ENCODE measurements around the gene DHX40.
"Not testable (repeated sequence)": the region's sequence is repeated elsewhere in the genome, so short reads cannot be mapped to it uniquely, and the experiment has no call there.

Gene DHX40

GRCh38 chr17:59538195-59538909 lies 27.1 kb upstream of the DHX40 start:
- no peak for DNase-seq
- ChIA-PET CTCF (interaction anchor here (0.7 kb wide), 1 partner anchor 89 kb away, joined by 3 read pairs; no protein-coding TSS in a partner anchor), POLR2A (no interaction called here)
- Histone ChIP-seq H3K36me3 (ENCODE audit: control insufficient read depth in 4 of 4, insufficient read depth in 4 of 4, low read length in 3 of 4) (no peaks in the 10 kb centered on the region), H3K27me3 (replicated peaks in 2 of 5; ENCODE audit: control insufficient read depth in 4 of 5, insufficient read depth in 5 of 5, low read length in 4 of 5) (no peaks in the 10 kb centered on the region), H3K4me1 (ENCODE audit: control extremely low read depth in 1 of 4, control insufficient read depth in 4 of 4, insufficient read depth in 4 of 4, low read length in 3 of 4) (peaks cover 0 to 12% (median 0%) of the 10 kb centered on the region in 4 experiments), H3K9me3 (ENCODE audit: control extremely low read depth in 1 of 5, control insufficient read depth in 4 of 5, insufficient read depth in 2 of 5, low read depth in 1 of 5, low read length in 4 of 5) (no peaks in the 10 kb centered on the region), H3K4me3 (ENCODE audit: control insufficient read depth in 1 of 7, extremely low read depth in 1 of 7, insufficient read depth in 4 of 7, low read depth in 2 of 7, low read length in 6 of 7) (no peak overlapping the region), H3K27ac (ENCODE audit: insufficient read depth in 1 of 2, low read depth in 1 of 2, low read length in 2 of 2, poor library complexity in 1 of 2, severe bottlenecking in 2 of 2) (no peak overlapping the region)

- peak in 1 of 3 donors; percentile 6 for DNase-seq
- CTCF ChIA-PET: interaction anchor here (1.7 kb wide), 1 partner anchor 22 kb away, joined by 4 read pairs; no protein-coding TSS in a partner anchor
- Histone ChIP-seq H3K27ac (ENCODE audit: insufficient read depth in 1 of 2, low read depth in 1 of 2, low read length in 2 of 2, poor library complexity in 1 of 2, severe bottlenecking in 2 of 2) (no peak overlapping the region), H3K9me3 (ENCODE audit: control extremely low read depth in 1 of 5, control insufficient read depth in 4 of 5, insufficient read depth in 2 of 5, low read depth in 1 of 5, low read length in 4 of 5) (no peaks in the 10 kb centered on the region), H3K4me1 (ENCODE audit: control extremely low read depth in 1 of 4, control insufficient read depth in 4 of 4, insufficient read depth in 4 of 4, low read length in 3 of 4) (peaks cover 2 to 14% (median 3%) of the 10 kb centered on the region in 4 experiments), H3K4me3 (ENCODE audit: control insufficient read depth in 1 of 7, extremely low read depth in 1 of 7, insufficient read depth in 4 of 7, low read depth in 2 of 7, low read length in 6 of 7) (no peak overlapping the region), H3K27me3 (replicated peaks in 2 of 5; ENCODE audit: control insufficient read depth in 4 of 5, insufficient read depth in 5 of 5, low read length in 4 of 5) (no peaks in the 10 kb centered on the region), H3K36me3 (ENCODE audit: control insufficient read depth in 4 of 4, insufficient read depth in 4 of 4, low read length in 3 of 4) (no peaks in the 10 kb centered on the region)
- POLR2A ChIA-PET: no interaction called here
- 71% methylated on average over 4 of the region's 8 CpGs for WGBS (ENCODE audit: insufficient coverage)
Observed at GRCh38 chr17:59542960-59543635, 22.3 kb upstream of the DHX40 start.

DNA sequence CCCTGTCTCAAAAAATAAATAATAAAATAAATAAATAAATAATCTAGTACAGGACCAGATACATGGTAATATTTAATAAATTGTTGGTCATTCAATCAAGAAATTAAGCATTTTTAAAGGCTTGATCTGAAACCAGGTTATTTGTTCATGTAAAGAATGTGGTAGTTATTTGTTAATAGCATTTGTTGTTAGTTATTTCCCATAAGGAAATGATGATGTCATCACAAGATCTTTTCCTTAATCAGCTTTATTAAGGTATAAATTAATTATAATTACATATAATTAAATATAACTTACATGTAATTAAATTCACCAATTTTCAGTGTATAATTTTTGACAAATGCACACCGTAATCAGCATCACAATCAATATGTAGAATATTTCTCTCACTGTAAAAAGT lies 19.5 kb upstream of the DHX40 start:
- H3K4me1 ChIP-seq (ENCODE audit: control extremely low read depth in 1 of 4, control insufficient read depth in 4 of 4, insufficient read depth in 4 of 4, low read length in 3 of 4): peaks cover 2 to 14% (median 3%) of the 10 kb centered on the region in 4 experiments
- H3K36me3 ChIP-seq (ENCODE audit: control insufficient read depth in 4 of 4, insufficient read depth in 4 of 4, low read length in 3 of 4): no peaks in the 10 kb centered on the region
- no peak overlapping the region for H3K27ac ChIP-seq (ENCODE audit: insufficient read depth in 1 of 2, low read depth in 1 of 2, low read length in 2 of 2, poor library complexity in 1 of 2, severe bottlenecking in 2 of 2)
- no peak for DNase-seq
- no peaks in the 10 kb centered on the region for H3K27me3 ChIP-seq (replicated peaks in 2 of 5; ENCODE audit: control insufficient read depth in 4 of 5, insufficient read depth in 5 of 5, low read length in 4 of 5)
- POLR2A ChIA-PET: no interaction called here
- 100% methylated on average over 1 of the region's 1 CpG for WGBS (ENCODE audit: insufficient coverage)
- CTCF ChIA-PET: interaction anchor here (1.7 kb wide), 1 partner anchor 13 kb away, joined by 6 read pairs; no protein-coding TSS in a partner anchor
- no peak overlapping the region for H3K4me3 ChIP-seq (ENCODE audit: control insufficient read depth in 1 of 7, extremely low read depth in 1 of 7, insufficient read depth in 4 of 7, low read depth in 2 of 7, low read length in 6 of 7)
- no peaks in the 10 kb centered on the region for H3K9me3 ChIP-seq (ENCODE audit: control extremely low read depth in 1 of 5, control insufficient read depth in 4 of 5, insufficient read depth in 2 of 5, low read depth in 1 of 5, low read length in 4 of 5)

- H3K4me3 ChIP-seq (ENCODE audit: control insufficient read depth in 1 of 7, extremely low read depth in 1 of 7, insufficient read depth in 4 of 7, low read depth in 2 of 7, low read length in 6 of 7): no peak overlapping the region
- WGBS (ENCODE audit: insufficient coverage): 93% methylated on average over 4 of the region's 9 CpGs
- CTCF ChIA-PET: interaction anchor here (0.6 to 1.7 kb wide), 2 partner anchors 12 to 103 kb away, joined by 4 to 6 read pairs; no protein-coding TSS in a partner anchor
Observed at GRCh38 chr17:59547131-59547915, 18.1 kb upstream of the DHX40 start.

GRCh38 chr17:59548985-59549384 lies 16.4 kb upstream of the DHX40 start:
- POLR2A ChIA-PET; DNase-seq; H3K9me3 ChIP-seq (ENCODE audit: control extremely low read depth in 1 of 5, control insufficient read depth in 4 of 5, insufficient read depth in 2 of 5, low read depth in 1 of 5, low read length in 4 of 5); H3K4me3 ChIP-seq (ENCODE audit: control insufficient read depth in 1 of 7, extremely low read depth in 1 of 7, insufficient read depth in 4 of 7, low read depth in 2 of 7, low read length in 6 of 7); H3K27me3 ChIP-seq (replicated peaks in 2 of 5; ENCODE audit: control insufficient read depth in 4 of 5, insufficient read depth in 5 of 5, low read length in 4 of 5); H3K4me1 ChIP-seq (ENCODE audit: control extremely low read depth in 1 of 4, control insufficient read depth in 4 of 4, insufficient read depth in 4 of 4, low read length in 3 of 4); H3K27ac ChIP-seq (ENCODE audit: insufficient read depth in 1 of 2, low read depth in 1 of 2, low read length in 2 of 2, poor library complexity in 1 of 2, severe bottlenecking in 2 of 2); H3K36me3 ChIP-seq (ENCODE audit: control insufficient read depth in 4 of 4, insufficient read depth in 4 of 4, low read length in 3 of 4): not testable (repeated sequence)
- CTCF ChIA-PET: interaction anchor here (1.0 kb wide), 1 partner anchor 12 kb away, joined by 4 read pairs; no protein-coding TSS in a partner anchor
- 100% methylated on average over 1 of the region's 10 CpGs for WGBS (ENCODE audit: insufficient coverage)

More at GRCh38 chr17:59547131-59547915, 18.1 kb upstream of the DHX40 start:
- H3K27ac ChIP-seq (ENCODE audit: insufficient read depth in 1 of 2, low read depth in 1 of 2, low read length in 2 of 2, poor library complexity in 1 of 2, severe bottlenecking in 2 of 2): no peak overlapping the region
- no peak for DNase-seq
- no peaks in the 10 kb centered on the region for H3K27me3 ChIP-seq (replicated peaks in 2 of 5; ENCODE audit: control insufficient read depth in 4 of 5, insufficient read depth in 5 of 5, low read length in 4 of 5)
- no peaks in the 10 kb centered on the region for H3K9me3 ChIP-seq (ENCODE audit: control extremely low read depth in 1 of 5, control insufficient read depth in 4 of 5, insufficient read depth in 2 of 5, low read depth in 1 of 5, low read length in 4 of 5)
- no peaks in the 10 kb centered on the region for H3K36me3 ChIP-seq (ENCODE audit: control insufficient read depth in 4 of 4, insufficient read depth in 4 of 4, low read length in 3 of 4)
- peaks cover 2 to 14% (median 3%) of the 10 kb centered on the region in 4 experiments for H3K4me1 ChIP-seq (ENCODE audit: control extremely low read depth in 1 of 4, control insufficient read depth in 4 of 4, insufficient read depth in 4 of 4, low read length in 3 of 4)
- POLR2A ChIA-PET: no interaction called here

DNA sequence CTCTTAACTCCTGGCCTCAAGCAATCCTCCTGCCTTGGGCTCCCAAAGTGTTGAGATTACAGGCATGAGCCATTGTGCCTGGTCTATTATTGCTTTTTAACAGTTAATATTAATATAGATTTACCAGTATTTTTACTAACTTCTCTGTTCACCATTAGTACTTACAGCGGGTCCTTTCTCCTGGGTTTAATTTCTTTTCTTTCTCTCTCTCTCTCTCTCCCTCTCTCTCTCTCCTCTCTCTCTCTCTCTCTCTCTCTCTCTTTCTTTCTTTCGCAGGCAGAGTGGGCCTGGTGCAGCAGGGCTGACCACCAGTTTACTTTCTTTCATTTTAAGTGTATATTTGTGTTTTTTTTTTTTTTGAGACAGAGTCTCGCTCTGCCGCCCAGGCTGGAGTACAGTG lies 14.7 kb upstream of the DHX40 start:
- H3K27ac ChIP-seq (ENCODE audit: insufficient read depth in 1 of 2, low read depth in 1 of 2, low read length in 2 of 2, poor library complexity in 1 of 2, severe bottlenecking in 2 of 2): no peak overlapping the region
- DNase-seq: no peak
- H3K9me3 ChIP-seq (ENCODE audit: control extremely low read depth in 1 of 5, control insufficient read depth in 4 of 5, insufficient read depth in 2 of 5, low read depth in 1 of 5, low read length in 4 of 5): no peaks in the 10 kb centered on the region
- H3K4me1 ChIP-seq (ENCODE audit: control extremely low read depth in 1 of 4, control insufficient read depth in 4 of 4, insufficient read depth in 4 of 4, low read length in 3 of 4): no peaks in the 10 kb centered on the region
- ChIA-PET CTCF (no interaction called here), POLR2A (no interaction called here)
- no peaks in the 10 kb centered on the region for H3K27me3 ChIP-seq (replicated peaks in 2 of 5; ENCODE audit: control insufficient read depth in 4 of 5, insufficient read depth in 5 of 5, low read length in 4 of 5)
- 100% methylated on average over 1 of the region's 4 CpGs for WGBS (ENCODE audit: insufficient coverage)
- no peaks in the 10 kb centered on the region for H3K36me3 ChIP-seq (ENCODE audit: control insufficient read depth in 4 of 4, insufficient read depth in 4 of 4, low read length in 3 of 4)
- H3K4me3 ChIP-seq (ENCODE audit: control insufficient read depth in 1 of 7, extremely low read depth in 1 of 7, insufficient read depth in 4 of 7, low read depth in 2 of 7, low read length in 6 of 7): no peak overlapping the region
